Measurements from ENCODE around the gene SLC5A10.

Gene SLC5A10

DNA sequence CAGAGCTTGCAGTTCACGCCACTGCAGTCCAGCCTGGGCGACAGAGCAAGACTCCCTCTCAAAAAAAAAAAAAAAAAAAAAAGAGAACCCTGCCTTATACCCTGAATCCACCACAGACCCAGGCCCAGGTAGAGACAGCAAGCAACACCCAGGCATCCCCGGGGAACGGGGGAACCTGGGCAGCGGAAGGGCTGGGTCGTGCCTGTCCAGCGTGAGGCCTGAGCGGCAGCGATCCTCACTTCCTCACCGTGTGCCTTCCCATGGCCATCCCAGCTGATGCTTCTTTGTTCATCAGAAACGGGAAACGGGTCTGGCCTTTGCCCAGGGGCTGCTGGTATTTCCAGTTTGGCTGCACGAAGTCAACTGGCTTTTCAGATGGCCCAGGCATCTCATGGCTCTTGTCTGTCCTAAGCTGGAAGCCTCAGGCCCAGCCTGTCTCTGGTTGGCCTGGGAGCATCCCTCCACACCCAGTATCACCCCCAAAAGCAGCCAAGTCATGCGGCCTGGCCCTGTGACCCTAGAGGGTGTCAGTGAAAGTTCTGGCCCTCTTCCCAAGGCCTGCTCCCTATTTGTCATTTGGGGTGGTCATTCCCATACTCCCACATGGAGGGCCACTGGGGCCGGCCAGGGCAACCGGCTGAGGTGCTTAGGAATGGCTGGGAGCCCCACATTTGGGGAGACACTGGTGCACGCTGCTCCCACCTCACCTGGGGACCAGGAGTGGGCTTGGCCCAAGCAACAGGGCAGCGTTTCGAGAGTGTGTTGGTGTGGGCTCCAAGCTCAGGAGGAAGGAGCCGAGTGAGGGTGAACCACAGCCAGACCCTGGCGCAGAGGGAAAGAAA lies 32.5 kb downstream of the SLC5A10 start:
- DNase-seq (ENCODE audit: low read depth, low spot score) = no peak

DNA sequence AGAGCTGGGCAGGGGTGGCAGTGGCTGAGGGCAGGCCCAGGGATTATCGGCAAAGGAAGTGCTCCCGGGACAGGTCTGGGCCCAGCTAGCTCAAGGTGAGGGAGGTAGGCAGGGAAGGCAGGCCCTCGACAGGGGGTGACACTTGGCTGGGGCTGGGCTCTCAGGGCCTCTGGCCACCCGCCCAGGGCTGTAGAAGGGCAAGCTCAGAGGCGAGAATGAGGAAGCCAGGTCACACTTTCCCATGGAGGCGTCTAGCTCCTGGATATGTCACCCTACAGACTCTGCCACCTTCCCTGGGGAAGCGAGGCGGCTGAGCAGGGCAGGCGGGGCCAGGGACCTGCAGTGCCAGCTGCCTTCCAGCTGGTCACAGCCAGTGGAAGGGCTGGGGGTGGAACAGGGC lies 33.5 kb downstream of the SLC5A10 start:
- no peak for DNase-seq (ENCODE audit: low read depth, low spot score)

GRCh38 chr17:18986541-18987229 lies 34.7 kb downstream of the SLC5A10 start:
- DNase-seq (ENCODE audit: low read depth, low spot score) = no peak

DNA sequence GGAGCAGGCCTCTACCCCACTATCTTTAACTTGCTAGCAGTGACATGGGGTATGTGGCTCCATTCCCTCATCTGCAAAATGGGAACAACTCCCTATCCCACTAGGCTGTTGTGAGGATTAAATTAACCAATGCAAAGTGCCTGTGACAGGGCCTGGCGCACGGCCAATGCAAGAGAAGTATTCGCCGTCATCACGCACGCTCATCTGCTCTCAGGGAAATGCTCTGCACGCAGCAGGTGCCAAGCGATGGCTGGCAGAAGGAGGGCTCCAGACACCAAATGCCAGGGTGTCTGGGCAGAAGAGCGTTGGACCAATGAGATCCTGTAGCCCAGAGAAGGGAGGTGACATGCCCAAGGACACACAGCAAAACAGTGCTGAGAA lies 35.3 kb downstream of the SLC5A10 start:
- no peak for DNase-seq (ENCODE audit: low read depth, low spot score)

- DNase-seq (ENCODE audit: low read depth, low spot score) = no peak
Measured at GRCh38 chr17:18987862-18988545, 36.0 kb downstream of the SLC5A10 start.

DNA sequence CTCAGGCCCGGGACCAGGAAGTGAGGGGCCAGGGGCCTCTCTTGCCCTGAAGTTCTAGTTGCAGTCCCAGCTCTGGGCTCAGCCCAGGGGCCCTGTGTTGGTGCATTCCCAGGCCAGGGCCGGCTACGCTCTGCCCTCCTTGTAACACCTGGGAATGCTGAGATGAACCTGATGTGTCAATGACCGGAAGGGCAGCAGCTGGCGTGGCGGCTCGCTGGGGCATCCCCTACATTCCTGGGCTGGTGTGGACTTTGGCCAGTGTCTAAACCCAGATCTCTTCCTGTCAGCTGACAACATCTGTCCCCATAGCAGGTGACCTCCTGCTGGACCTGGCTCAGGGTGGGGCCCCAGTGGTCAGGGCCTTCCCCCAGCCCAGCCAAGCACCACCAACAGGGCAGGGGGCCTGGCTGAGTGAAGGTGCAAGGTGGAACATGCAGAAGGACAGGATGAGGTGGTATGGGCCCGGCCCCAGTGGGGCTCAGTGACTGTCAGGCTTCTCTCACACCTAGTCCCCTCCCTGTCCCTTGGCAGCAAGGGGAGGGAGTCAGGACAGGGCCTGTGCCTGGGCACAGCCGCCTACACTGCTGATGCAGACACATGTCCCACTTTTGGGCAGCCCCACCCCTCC lies 36.7 kb downstream of the SLC5A10 start:
- DNase-seq (ENCODE audit: low read depth, low spot score) = no peak

GRCh38 chr17:18990331-18990730 lies 38.4 kb downstream of the SLC5A10 start:
- no peak for DNase-seq (ENCODE audit: low read depth, low spot score)

- no peak for DNase-seq (ENCODE audit: low read depth, low spot score)
Measured at GRCh38 chr17:18991531-18992315, 39.8 kb downstream of the SLC5A10 start.

GRCh38 chr17:18992454-18993130 lies 40.6 kb downstream of the SLC5A10 start:
- DNase-seq (ENCODE audit: low read depth, low spot score) = no peak

GRCh38 chr17:18993905-18994526 lies 42.1 kb downstream of the SLC5A10 start:
- no peak for DNase-seq (ENCODE audit: low read depth, low spot score)

DNA sequence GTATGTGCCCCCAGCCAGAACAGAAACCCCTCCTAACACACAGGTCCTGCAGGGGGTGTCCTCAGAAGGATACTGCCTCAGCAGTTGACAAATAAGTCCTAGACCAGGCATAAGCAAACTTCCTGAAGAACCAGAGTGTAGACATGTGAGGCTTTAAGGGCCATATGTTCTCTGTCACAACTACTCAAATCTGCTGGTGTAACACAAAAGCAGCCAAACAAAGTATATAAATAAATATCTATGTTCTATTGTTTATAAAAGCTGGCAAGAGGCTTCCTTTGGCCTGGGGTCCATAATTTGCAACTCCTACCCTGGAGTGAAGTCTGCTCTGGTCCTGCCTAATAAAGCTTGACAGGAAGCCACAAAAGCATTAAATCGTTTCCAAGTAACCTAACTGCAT lies 42.7 kb downstream of the SLC5A10 start:
- no peak for DNase-seq (ENCODE audit: low read depth, low spot score)

DNA sequence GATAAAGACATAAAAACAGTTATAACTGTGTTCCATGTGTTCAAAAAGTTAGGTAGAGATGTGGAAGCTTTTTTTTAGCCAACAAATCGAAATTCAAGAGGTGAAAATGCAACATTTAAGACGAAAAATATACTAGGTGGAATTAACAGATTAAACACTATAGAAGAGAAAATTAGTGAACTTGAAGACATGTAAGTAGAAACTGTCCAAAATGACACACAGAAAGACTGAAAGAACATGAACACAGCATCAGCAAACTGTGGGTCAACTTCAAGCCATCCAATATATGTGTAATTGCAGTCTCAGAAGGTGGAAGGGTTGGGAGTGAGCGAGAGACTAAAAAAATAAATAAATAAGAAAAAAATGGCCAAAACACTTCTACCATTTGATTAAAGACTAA lies 43.3 kb downstream of the SLC5A10 start:
- no peak for DNase-seq (ENCODE audit: low read depth, low spot score)

GRCh38 chr17:18996458-18996857 lies 44.5 kb downstream of the SLC5A10 start:
- DNase-seq (ENCODE audit: low read depth, low spot score) = no peak

- no peak for DNase-seq (ENCODE audit: low read depth, low spot score)
Measured at GRCh38 chr17:18997650-18998196, 45.8 kb downstream of the SLC5A10 start.

GRCh38 chr17:18999394-18999793 lies 47.4 kb downstream of the SLC5A10 start:
- no peak for DNase-seq (ENCODE audit: low read depth, low spot score)

GRCh38 chr17:18999911-19000310 lies 47.9 kb downstream of the SLC5A10 start:
- DNase-seq (ENCODE audit: low read depth, low spot score) = no peak

GRCh38 chr17:19000531-19001325 lies 48.8 kb downstream of the SLC5A10 start:
- DNase-seq (ENCODE audit: low read depth, low spot score) = no peak

DNA sequence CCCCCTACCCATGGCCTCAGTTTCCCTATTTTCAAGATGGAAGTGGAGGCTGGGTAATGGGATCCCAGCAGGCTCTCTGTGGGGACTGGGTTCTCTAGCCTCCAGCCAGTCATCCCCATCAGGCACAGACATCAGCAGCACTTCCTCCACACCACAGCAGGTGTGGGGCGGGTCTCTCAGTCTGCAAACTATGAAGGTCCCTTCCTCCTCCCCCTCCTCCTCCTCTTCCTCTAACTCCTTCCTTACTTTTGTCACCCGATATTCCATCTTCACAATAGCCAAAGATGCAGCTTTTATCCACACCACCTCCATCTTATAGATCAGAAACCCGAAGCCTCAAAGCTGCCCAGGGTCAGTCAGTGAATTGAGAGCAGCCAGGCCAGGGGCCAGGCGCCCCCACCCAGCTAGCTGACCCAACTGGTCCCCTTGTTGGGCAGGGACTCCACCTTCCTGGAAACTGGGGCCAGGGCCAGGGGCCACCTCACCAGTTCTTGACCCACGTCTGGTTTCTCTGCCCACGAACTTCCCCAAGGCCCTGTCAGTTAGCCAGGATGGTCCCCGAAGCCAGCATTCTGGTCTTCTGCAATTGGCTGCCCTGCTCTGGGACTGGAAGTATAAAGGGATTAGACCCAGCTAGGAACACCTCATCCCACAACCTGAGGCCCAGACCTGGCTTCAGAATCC lies 50.1 kb downstream of the SLC5A10 start:
- no peak for DNase-seq (ENCODE audit: low read depth, low spot score)

Data from iPS DF 19.7 (cell line).